ENCODE data around the gene DUSP12. TPM values are rescaled to one million over a fixed set of nuclear protein-coding genes. Genes with fewer than 3 reads are reported as not detected.

The DUSP12 gene
- total RNA-seq, 1 experiment from 2014 or later, result 28.0 TPM

DNA sequence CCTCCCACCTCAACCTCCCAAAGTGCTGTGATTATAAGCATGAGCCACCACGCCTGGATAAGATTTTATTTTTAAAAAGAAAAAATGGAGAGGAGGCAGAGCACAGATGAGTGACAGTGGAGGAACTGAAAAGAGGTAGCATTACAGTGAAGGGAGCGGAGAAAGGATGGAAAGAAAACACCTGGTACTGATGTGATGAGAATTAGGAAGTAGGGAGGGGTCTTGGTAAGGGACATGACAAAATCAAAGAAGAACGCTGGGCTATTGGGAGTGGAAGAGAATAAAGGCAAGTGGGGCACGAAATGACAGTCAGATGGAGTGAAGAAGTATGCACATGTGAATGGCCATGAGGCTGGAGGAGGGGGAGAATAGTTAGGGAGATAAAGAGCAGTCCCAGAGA lies 40.2 kb upstream of the DUSP12 start:
- Histone ChIP-seq H3K18ac (ENCODE audit: insufficient read length, low read depth, low read length) (no peak overlapping the region), H3K14ac (ENCODE audit: insufficient read depth, low read length) (no peak overlapping the region), H2AK5ac (ENCODE audit: insufficient read length, low read length) (no peak overlapping the region), H3K9ac (ENCODE audit: extremely low read depth, insufficient read length, low read length) (no peak overlapping the region), H3K27ac (ENCODE audit: insufficient read length, low read depth, low read length) (no peak overlapping the region), H3K23ac (ENCODE audit: insufficient read length, low read depth, low read length) (no peak overlapping the region), H4K20me1 (ENCODE audit: control insufficient read depth, insufficient read depth, insufficient read length) (no peaks in the 10 kb centered on the region), H2BK120ac (ENCODE audit: low read depth, low read length, poor library complexity, severe bottlenecking) (no peak overlapping the region), H4K8ac (replicated peaks; ENCODE audit: insufficient read length, low read depth, low read length) (no peak overlapping the region), H3K56ac (ENCODE audit: insufficient read length, low read depth, low read length) (no peak overlapping the region), H3T11ph (ENCODE audit: low read length) (no peak overlapping the region), H2BK15ac (ENCODE audit: low read depth, low read length) (no peak overlapping the region), H3K27me3 (ENCODE audit: insufficient read depth, low read length) (no peaks in the 10 kb centered on the region), H4K91ac (ENCODE audit: insufficient read length, low read depth, low read length) (no peak overlapping the region), H3K4me2 (ENCODE audit: insufficient read depth, insufficient read length, low read length) (no peak overlapping the region), H2BK20ac (ENCODE audit: low read depth, low read length, poor library complexity, severe bottlenecking) (no peak overlapping the region), H3K79me2 (ENCODE audit: insufficient read depth, low read length) (no peaks in the 10 kb centered on the region), H3K9me3 (ENCODE audit: control insufficient read depth, low read depth, low read length) (no peaks in the 10 kb centered on the region), H3K23me2 (ENCODE audit: insufficient read length, low read depth, low read length, poor library complexity, severe bottlenecking) (no peaks in the 10 kb centered on the region), H3K4ac (ENCODE audit: low read depth, low read length) (no peak overlapping the region), H4K5ac (ENCODE audit: insufficient read length, low read depth, low read length) (no peak overlapping the region), H2AFZ (ENCODE audit: low read length) (no peak overlapping the region), H2BK12ac (ENCODE audit: insufficient read length, low read depth, low read length) (no peak overlapping the region), H3K4me1 (ENCODE audit: insufficient read depth, low read length) (no peaks in the 10 kb centered on the region), H3K79me1 (ENCODE audit: insufficient read depth, low read depth, low read length, poor library complexity, severe bottlenecking) (no peaks in the 10 kb centered on the region), H2BK5ac (ENCODE audit: insufficient read length, low read length) (no peak overlapping the region)
- no peak overlapping the region for H3K27ac Mint-ChIP-seq
- WGBS (ENCODE audit: extremely low coverage, insufficient read length, low lambda C conversion rate), result no CpG with 5 or more reads among the region's 4 CpGs
- no peaks in the 10 kb centered on the region for H3K36me3 Mint-ChIP-seq (ENCODE audit: insufficient read depth in 1 of 3, low read depth in 3 of 3)
- no peaks in the 10 kb centered on the region for H3K9me3 Mint-ChIP-seq
- DNase-seq, result no peak
- H3K4me1 Mint-ChIP-seq, result peaks cover 12% of the 10 kb centered on the region in 2 experiments
- peaks cover 3% of the 10 kb centered on the region for H3K27me3 Mint-ChIP-seq (ENCODE audit: low read depth)
- TF ChIP-seq, protein P1, sequence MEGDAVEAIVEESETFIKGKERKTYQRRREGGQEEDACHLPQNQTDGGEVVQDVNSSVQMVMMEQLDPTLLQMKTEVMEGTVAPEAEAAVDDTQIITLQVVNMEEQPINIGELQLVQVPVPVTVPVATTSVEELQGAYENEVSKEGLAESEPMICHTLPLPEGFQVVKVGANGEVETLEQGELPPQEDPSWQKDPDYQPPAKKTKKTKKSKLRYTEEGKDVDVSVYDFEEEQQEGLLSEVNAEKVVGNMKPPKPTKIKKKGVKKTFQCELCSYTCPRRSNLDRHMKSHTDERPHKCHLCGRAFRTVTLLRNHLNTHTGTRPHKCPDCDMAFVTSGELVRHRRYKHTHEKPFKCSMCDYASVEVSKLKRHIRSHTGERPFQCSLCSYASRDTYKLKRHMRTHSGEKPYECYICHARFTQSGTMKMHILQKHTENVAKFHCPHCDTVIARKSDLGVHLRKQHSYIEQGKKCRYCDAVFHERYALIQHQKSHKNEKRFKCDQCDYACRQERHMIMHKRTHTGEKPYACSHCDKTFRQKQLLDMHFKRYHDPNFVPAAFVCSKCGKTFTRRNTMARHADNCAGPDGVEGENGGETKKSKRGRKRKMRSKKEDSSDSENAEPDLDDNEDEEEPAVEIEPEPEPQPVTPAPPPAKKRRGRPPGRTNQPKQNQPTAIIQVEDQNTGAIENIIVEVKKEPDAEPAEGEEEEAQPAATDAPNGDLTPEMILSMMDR (conservative IDR thresholded peaks at IDR 0.05), result no peak
- H3K4me3 Mint-ChIP-seq, result no peak overlapping the region
